IPS-18c (cell line): ENCODE measurements around the gene NFIB.
A peak's percentile ranks its signal among the peaks of the same experiment; 100 is the strongest.

ENCODE experiments used
- H3K4me3 ChIP-seq: 2 replicates; pipeline ENCODE4 v1.7.0; 2013; ENCODE audit warnings: low read depth, mild to moderate bottlenecking, low read length, moderate library complexity; ENCODE audit not compliant: insufficient read depth
- H3K9me3 ChIP-seq: one replicate; pipeline ENCODE4 v1.6.1; 2013; ENCODE audit warnings: mild to moderate bottlenecking, low read length, moderate library complexity; ENCODE audit not compliant: control insufficient read depth, insufficient read depth

NFIB gene

DNA sequence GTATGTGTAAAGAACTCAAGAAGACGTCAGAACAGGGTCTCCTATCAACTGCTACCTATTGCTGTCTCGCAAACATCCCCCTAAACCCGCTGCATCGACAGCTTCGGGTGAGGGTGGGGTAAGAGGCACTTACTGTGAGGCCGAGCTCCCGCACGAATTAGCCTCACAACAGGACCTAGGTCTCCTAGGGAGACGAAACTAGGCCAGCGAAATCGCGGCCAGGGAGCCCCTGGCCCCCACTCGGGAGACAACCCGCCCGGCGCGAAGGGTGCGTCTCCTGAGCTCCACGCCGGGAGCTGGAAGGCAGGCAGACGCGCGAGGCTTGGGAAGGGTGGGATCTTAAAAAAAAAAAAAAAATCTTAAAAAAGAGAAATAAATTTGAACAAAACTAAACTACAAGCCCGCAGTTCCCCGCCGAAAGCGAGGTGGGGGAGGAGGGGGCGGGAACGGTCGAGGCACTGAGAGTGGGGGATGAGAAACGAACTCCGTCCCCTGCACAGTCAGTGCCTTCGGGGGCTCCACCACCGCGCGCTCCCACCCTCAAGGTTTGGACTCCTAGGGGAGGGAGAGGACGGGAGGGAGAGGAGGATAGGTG is 33.0 kb upstream of the NFIB start:
- Histone ChIP-seq H3K4me3 (peak overlapping the region; percentile 69), H3K9me3 (no peaks in the 10 kb centered on the region)

DNA sequence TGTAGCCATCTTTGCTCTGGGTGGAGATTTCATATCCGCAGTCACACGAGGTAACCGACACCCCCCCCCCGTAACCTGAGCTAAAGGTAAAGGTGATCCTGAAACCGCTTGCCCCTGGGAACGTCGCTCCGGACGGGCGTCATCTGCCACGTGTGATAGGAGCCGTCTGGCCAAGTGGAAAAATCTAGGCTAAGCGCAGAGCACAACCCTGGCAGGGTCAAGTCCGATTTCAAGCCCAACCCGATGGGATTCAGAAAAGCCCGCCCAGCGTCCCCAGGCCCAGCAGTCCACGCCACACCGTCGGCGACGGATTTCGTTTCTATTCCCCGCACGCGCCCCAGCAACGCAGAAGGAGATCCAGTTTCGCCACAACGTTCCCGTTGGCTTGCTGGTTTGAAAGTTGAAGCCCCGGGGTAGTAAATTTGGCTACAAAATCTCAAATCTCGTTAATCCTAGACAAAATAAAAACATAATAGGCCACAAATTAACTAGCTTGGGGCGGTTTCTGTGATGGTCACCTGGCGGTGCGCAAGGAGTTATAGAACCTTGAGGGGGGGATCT is 32.4 kb upstream of the NFIB start:
- H3K4me3 ChIP-seq, result peak overlapping the region; percentile 69
- H3K9me3 ChIP-seq, result no peaks in the 10 kb centered on the region

DNA sequence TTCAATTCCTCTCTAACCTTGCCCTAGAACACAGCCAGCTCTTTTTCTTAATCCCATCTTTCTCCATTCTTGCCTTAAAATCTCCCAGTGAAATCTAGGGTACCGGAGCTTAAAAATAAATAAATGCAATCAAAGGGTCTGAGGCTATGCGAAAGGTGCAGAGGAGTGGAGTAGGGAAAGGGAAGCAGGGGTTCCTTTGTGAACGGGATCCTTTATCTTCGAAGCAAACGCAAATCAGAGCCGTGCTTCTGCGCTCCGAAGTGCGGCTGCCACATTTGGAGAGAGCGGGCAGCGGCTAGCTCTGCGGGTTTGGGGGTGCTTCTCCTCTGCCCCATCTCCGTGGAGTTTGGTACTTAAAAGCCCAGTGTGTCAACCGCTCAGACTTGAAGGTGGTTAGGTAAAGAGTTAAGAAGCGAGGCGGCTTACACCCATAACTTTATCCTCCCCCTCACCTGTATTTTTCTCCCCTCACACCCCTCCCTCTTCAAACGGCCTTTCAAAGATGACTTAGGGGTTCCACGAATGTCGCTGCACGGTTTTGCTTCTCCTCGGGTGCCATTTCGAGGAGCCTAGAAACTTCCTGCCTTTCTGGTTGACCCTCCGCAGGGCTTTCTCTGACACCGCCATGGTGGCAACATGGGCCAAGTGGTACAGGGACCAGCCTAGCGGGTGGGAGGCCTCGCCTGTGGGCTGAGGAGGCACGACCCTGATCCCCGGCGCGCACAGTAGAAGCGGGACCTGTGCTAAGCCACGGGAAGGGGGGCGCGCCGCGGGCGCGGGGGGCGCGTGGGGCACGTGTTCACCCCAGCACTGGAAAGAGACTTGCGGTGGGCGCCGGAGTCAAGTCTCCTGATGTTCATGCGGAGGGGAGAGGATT is 31.7 kb upstream of the NFIB start:
- Histone ChIP-seq H3K4me3 (peak overlapping the region; percentile 69), H3K9me3 (no peaks in the 10 kb centered on the region)

DNA sequence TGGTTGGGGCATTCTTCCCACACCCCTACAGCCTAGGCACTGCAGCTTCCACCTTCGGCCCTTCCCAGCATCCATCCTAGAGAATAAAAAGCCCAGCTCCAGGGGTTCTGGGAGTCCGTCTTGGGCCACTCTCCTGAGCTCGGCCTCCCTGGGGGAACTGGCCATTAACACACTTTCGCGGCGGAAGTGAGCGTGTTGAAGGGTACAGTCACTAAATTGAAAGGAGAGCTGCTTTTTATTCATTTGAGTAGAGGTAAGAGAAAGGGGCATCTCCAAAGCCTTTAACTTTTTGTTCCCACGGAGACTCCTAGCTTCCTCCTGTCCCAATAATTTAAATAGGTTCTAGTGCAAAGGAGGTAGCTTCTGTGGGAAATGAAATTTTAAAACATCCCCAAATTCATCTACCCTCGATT is 31.0 kb upstream of the NFIB start:
- Histone ChIP-seq H3K9me3 (no peaks in the 10 kb centered on the region), H3K4me3 (0 out of 2 replicates have a peak overlapping the region, but pooled peaks have one; percentile 69)

DNA sequence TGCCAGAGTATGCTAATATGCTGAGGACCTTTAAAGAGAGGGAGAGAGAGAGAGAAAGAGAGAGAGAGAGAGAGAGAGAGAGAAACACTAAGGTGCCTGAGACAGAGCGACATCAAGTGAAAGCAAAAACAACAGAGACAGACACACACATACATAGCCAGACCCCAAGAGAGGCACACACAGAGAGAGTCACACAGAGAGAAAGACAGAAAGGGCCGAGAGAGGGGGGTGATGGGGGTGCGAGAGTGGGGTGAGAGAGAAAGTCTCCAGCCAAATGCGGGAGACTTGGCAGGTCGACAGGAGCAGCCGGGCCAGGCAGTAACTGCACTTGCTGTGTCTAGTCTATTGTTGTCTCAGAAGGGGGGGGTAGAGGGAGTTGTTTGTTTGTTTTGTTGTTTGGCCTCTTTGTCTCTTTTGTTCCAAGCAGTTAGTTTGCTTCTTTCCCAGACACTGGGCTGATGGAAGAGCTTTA is 30.1 kb upstream of the NFIB start:
- Histone ChIP-seq H3K9me3 (no peaks in the 10 kb centered on the region), H3K4me3 (peak overlapping the region; percentile 29)

DNA sequence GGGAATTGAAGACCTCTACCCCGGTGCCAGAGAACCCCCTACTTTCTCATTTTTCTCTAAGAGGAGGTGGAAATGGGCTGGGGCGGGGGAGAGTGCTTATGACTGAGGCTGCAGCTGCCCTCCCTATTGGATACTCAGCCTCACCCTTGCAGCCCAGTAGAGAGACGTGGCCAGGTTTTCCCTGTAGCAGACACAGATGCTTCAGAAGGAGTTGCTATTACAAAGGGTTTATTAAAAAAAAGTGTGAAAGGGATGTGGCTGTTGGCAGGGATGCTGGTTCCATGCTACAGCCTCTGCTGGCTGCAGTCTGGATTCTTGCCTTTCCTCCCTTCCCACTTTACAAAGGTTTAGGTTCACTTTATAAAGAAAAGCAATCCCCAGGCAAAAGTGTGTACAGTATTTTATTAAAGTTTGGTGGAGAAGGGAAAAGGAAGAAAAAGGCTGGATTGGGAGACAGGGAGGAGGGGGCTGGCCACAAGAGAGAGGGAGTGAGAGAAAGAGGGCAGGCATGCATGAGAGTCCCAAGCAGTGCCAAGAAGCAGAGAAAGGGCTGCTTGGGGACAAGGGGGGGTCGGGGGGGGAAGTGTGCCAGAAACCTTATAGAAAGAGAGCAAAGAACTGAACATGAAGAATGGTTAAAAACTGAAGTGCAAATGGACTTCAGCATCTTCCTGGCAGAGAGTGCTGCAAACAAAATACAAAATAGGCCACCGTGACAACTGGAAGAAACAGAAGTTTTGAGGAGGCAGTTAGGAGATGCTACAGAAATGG is 29.5 kb upstream of the NFIB start:
- Histone ChIP-seq H3K4me3 (peak overlapping the region; percentile 29), H3K9me3 (no peaks in the 10 kb centered on the region)

DNA sequence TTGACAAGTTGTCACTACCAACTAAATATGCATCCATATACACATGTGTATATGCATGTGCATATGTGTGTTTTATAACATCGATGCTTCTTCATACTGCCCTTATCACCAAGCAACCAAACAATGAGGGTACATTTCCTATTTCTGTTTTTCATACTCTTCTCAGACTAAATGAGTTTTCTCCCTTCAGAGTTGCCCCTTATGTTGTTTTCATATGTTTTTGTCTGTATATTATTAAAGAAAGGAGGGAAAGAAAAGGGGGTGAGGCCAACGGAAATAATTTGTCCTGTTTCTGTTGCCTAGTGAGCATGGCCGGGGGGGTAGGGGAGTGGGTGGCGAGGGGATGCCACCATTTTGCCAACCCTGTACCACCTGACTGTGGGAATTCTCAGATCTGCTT is 28.8 kb upstream of the NFIB start:
- Histone ChIP-seq H3K9me3 (no peaks in the 10 kb centered on the region), H3K4me3 (no peak overlapping the region)

DNA sequence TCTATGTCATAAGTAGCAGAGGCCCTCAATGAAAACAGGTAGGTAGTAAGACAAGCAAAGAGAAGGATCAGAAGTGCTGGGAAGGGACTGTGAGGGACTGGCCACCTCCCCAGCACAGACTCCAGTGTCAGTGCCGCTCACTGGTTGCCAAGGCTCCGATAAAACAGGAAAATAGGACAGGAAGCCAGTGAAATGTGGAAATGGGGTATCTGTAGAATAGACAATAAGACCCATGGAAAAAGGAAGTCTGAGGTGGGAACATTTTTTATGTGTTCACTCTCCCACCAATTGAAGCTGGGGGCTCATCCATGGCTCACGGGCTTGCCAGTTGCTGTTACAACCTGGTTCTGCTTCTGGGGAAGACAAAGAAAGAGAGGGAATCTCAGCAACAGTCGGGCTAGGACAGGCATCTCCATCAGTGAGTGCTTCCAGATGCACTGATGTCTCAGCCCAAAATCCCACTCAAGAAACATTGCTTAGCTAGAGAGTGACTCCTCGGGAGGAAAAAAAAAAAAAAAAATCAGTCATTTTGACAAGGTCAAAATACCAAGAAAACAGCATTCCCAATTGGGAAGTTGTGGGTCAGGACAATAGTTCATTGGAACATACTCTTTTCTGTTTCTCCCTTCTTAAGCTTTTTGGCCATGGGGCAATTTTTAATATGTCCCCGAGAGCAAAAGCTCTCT is 27.6 kb upstream of the NFIB start:
- Histone ChIP-seq H3K4me3 (0 out of 2 replicates have a peak overlapping the region, but pooled peaks have one; percentile 28), H3K9me3 (no peaks in the 10 kb centered on the region)

DNA sequence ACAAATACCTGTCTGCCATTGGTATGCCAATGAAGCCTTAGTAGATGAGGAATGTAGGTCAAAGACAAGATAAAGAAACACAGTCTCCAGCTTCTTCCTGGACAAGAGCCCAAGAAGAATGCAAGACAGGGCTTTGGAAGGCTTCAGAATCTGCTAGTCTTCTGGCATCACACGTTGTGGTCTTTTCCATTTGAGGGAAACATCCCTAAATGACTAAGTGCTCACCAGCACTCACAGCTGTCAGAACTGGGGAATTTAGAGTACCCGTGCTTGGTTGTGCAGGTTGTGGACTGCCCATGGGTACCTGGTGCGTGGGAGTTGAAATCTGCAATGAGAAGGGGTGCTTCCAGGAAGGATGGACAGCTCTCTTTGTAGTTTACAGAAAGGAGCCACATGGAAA is 27.1 kb upstream of the NFIB start:
- peak overlapping the region; percentile 28; the same call in 1 of the 2 replicates for H3K4me3 ChIP-seq
- no peaks in the 10 kb centered on the region for H3K9me3 ChIP-seq

DNA sequence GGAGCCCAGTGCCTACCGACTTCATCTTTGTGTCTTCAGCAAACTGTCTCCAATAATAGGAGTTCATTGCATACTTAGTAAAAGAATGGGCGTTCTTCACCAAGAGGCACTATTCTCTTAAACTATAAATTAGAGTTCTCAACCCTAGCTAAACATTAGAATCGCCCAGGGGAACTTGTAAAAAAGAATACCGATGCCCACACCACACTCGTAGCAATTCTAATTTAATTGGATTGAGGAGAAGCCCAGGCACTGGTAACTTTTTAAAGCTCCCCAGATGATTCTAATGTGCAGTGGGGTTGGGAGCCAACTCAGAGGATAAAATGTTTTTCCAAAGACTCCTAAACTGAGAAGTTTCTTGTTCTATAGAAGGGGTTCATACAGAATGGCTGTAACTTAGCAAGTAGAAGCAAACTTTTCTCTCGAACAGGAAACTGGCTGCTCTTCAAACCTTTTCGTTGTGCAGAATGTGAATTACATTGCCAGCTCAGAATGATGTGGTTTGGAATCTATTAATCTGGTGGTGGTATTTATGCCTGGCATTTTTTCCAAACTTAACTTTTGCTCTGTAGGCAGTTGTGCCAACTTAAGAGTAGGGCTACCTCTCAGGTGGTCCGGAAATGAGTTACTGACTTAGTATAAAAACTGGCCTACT is 26.4 kb upstream of the NFIB start:
- Histone ChIP-seq H3K4me3 (no peak overlapping the region), H3K9me3 (no peaks in the 10 kb centered on the region)

DNA sequence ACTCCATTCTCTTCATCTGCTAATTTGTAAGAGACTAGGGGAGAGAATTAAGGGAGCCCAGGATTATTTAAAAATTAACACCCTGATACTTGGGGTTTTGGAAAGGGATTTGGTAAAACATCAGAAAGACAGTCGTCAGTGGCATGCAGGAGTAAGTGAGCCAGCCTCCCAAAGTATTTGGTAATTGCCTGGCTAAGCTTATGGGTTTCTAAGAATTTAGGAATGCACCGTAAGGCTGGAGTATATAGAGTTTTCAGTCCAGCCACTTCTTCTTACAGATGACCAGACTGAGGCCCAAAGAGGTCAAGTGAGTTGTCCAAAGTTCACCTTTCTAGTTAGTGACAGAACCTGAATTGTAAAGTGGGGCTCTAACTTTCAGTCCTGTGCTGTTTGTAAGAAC is 25.8 kb upstream of the NFIB start:
- H3K9me3 ChIP-seq, result no peaks in the 10 kb centered on the region
- H3K4me3 ChIP-seq, result no peak overlapping the region

DNA sequence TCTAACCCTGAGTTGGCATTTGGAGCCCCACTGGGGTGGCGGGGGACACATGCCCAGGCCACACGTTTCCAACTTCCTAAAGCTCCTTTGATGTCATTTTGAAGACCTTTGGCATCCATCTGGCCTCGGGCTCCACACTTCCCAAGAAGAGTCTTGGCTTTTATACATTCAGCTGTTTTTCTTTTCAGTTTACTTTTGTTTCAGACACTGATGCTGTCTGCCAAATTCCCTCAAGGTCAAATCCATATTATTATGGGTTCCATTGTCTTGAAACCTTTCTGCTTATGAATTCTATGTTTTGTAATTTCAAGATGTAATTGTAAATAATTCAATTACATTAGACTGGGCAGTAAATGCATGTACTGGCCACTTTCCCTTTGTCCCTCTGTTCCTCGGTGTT is 23.7 kb upstream of the NFIB start:
- H3K9me3 ChIP-seq, result no peaks in the 10 kb centered on the region
- no peak overlapping the region for H3K4me3 ChIP-seq

DNA sequence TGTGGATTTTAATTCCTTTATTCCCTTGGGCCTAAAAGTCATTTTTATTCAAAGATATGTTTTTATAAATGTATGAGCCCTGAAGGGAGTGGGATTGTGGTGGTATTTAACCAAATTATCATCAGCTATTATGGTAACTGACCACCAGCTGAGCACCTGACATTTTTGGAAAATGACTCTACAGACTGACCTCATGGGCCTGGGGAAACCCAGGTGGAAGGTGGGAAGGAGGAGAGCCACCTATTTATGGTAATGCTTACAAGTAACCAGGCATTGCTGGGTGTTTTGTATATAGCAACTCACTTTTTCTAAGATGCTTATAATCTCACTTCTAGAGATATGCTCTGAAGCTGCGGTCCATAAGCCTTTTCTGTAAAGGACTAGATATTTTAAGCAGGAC is 22.3 kb upstream of the NFIB start:
- Histone ChIP-seq H3K9me3 (no peaks in the 10 kb centered on the region), H3K4me3 (no peak overlapping the region)

DNA sequence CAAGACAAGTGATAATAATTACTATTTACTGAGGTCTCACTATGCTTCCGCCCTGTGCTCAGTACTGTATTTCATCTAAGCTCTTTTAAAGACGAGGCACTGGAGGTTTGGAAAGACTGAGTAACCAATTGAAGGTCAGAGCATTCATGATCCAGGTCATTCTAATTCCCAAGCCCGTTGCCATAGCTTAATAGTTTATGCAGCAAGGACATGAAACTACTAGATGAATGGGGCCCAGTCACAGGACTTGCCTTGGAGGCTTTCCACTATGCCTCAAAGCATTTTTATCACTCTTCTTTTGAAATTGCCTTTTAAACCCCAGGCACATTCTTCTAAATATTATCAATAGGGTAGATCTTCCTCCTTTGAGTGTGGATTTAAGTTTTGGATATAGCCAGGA is 17.2 kb upstream of the NFIB start:
- H3K4me3 ChIP-seq, result no peak overlapping the region
- H3K9me3 ChIP-seq, result no peaks in the 10 kb centered on the region

DNA sequence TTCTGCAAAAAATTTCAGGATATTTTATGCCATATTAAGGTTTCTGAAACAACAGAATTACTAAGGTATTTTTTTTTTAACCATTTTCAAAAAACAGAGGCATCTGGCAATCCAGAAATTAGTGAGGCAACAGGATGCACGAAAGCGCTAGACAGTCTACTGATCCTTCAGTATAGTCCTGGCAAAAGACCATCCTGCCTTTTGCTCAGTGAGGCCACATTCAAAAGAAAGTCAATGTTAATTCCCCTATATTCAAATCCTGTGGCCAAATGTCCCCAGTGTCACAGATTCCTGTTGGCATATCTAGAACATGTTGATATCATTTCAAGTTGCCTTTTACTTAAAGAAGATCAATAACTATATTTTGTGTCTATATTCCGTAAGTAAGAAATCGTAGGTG is 13.1 kb upstream of the NFIB start:
- Histone ChIP-seq H3K9me3 (no peaks in the 10 kb centered on the region), H3K4me3 (no peak overlapping the region)

DNA sequence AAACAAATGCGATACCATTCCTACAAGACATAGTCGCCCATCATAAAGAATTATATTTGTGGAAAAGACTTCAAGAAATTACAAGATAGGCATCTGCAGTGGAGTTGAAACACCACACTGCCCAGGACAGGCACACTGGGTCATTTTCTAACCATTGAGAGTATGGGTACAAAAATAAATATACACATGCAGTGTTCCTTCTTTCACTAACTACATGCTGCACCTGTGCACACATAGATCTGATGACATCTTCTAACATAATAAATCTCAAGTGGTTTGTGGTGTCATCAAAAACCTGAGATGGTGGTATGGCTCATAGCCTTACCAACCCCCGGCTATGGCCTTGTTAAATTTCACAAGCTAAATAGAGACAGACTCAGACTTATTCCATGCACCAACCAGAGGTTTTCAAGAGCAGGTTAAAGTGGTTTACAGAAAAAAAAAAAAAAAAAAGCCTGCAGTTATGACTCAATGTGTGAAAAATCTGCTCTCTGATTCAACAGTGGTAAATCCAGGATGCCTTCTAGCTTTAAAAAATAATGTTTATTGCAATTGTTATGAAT is 12.4 kb upstream of the NFIB start:
- H3K4me3 ChIP-seq, result no peak overlapping the region
- no peaks in the 10 kb centered on the region for H3K9me3 ChIP-seq
